ENCODE data around the gene ZNF324. TPM values are rescaled to one million over a fixed set of nuclear protein-coding genes. Genes with fewer than 3 reads are reported as not detected.

Gene ZNF324
- total RNA-seq, 1 donor from 2014 or later = 10.5 TPM

DNA sequence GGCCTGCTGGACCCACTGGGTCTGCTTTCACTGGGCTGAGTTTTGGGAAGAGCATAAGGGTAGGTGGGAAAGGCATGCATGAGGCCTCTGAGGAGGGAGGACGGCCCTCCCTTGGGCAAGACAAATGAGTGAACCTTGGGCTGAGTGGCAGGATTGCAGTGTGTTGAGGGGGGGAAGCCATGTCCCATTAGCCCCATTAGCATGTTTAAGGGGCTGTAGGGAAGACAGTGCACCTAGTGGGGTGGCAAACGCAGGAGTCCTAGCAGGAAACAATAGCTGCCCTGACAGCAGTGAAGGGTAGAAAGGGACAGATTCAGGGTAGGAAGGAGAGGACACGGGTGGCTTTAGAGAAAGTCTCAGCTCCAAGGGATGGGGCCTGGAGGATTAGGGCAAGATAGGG is 55.8 kb downstream of the ZNF324 start:
- TF ChIP-seq, protein P1, sequence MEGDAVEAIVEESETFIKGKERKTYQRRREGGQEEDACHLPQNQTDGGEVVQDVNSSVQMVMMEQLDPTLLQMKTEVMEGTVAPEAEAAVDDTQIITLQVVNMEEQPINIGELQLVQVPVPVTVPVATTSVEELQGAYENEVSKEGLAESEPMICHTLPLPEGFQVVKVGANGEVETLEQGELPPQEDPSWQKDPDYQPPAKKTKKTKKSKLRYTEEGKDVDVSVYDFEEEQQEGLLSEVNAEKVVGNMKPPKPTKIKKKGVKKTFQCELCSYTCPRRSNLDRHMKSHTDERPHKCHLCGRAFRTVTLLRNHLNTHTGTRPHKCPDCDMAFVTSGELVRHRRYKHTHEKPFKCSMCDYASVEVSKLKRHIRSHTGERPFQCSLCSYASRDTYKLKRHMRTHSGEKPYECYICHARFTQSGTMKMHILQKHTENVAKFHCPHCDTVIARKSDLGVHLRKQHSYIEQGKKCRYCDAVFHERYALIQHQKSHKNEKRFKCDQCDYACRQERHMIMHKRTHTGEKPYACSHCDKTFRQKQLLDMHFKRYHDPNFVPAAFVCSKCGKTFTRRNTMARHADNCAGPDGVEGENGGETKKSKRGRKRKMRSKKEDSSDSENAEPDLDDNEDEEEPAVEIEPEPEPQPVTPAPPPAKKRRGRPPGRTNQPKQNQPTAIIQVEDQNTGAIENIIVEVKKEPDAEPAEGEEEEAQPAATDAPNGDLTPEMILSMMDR (IDR thresholded peaks at IDR 0.05; ENCODE audit: insufficient read depth, low read length, severe bottlenecking) = no peak
- FAIRE-seq = no peak
- no peaks in the 10 kb centered on the region for H3K27me3 ChIP-seq (ENCODE audit: control insufficient read depth, insufficient read depth, low read length)
- no peak overlapping the region for H3K4me3 ChIP-seq (ENCODE audit: low read depth, low read length)
- H3K36me3 ChIP-seq (ENCODE audit: control insufficient read depth, insufficient read depth, low read length) = no peaks in the 10 kb centered on the region
- DNase-seq (ENCODE audit: low read depth) = no peak

Other genes with a start within 250 kb of the ZNF324 start
- gene ZNF544, start 238.2 kb upstream of the ZNF324 start, total RNA-seq = 55.8 and 65.8 TPM in 2 replicates
- gene ZNF8, start 188.1 kb upstream of the ZNF324 start, total RNA-seq = 2.3 and 2.4 TPM in 2 replicates
- gene ERVK3-1, start 161.7 kb upstream of the ZNF324 start, total RNA-seq = 50.7 and 59.2 TPM in 2 replicates
- 1.8 and 2.2 TPM in 2 replicates for gene ZSCAN22, start 140.1 kb upstream of the ZNF324 start, total RNA-seq
- gene A1BG, start 113.6 kb upstream of the ZNF324 start, total RNA-seq = 2.1 and 4.7 TPM in 2 replicates
- 0.53 and 2.2 TPM in 2 replicates for gene ZNF497, start 104.3 kb upstream of the ZNF324 start, total RNA-seq
- gene ZNF837, start 86.0 kb upstream of the ZNF324 start, total RNA-seq = 2.4 and 2.6 TPM in 2 replicates
- gene RPS5, start 79.8 kb upstream of the ZNF324 start, total RNA-seq = 3,518 and 4,823 TPM in 2 replicates
- gene RNF225, start 71.4 kb upstream of the ZNF324 start, total RNA-seq = 0.79 and 1.9 TPM in 2 replicates
- gene ZNF584, start 58.4 kb upstream of the ZNF324 start, total RNA-seq = 8.2 and 9.7 TPM in 2 replicates
- 5.5 and 5.8 TPM in 2 replicates for gene ZNF132, start 26.9 kb upstream of the ZNF324 start, total RNA-seq
- 8.8 and 10.8 TPM in 2 replicates for gene ZNF324B, start 15.5 kb upstream of the ZNF324 start, total RNA-seq
- gene ZNF446, start 9.3 kb downstream of the ZNF324 start, total RNA-seq = 2.4 and 3.7 TPM in 2 replicates
- gene SLC27A5, start 44.9 kb downstream of the ZNF324 start, total RNA-seq = 11.1 and 28.8 TPM in 2 replicates
- gene ZBTB45, start 52.7 kb downstream of the ZNF324 start, total RNA-seq = 3.4 and 5.1 TPM in 2 replicates
- gene TRIM28, start 77.0 kb downstream of the ZNF324 start, total RNA-seq = 270 and 277 TPM in 2 replicates
- 166 and 219 TPM in 2 replicates for gene CHMP2A, start 88.0 kb downstream of the ZNF324 start, total RNA-seq
- gene UBE2M, start 91.5 kb downstream of the ZNF324 start, total RNA-seq = 128 and 159 TPM in 2 replicates
- 14.7 and 17.8 TPM in 2 replicates for gene MZF1, start 106.3 kb downstream of the ZNF324 start, total RNA-seq